Measurements from ENCODE around the gene PHF21B. TPM values are rescaled to one million over a fixed set of nuclear protein-coding genes. Genes with fewer than 3 reads are reported as not detected.

Gene PHF21B
- total RNA-seq, 2 experiments from 2014 or later = not detected

GRCh38 chr22:44894782-44895181, 115.0 kb downstream of the PHF21B start:
- intact Hi-C loops (cut with micrococcal nuclease) = no loop called here
- DNase-seq = no peak
- Mint-ChIP-seq H3K27ac (no peak overlapping the region), H3K36me3 (no peaks in the 10 kb centered on the region), H3K27me3 (peaks cover 2% of the 10 kb centered on the region), H3K4me1 (ENCODE audit: low read depth) (no peaks in the 10 kb centered on the region), H3K4me3 (no peak overlapping the region), H3K9me3 (no peaks in the 10 kb centered on the region)
- ChIA-PET POLR2A (no interaction called here), CTCF (no interaction called here)

- ChIA-PET CTCF (interaction anchor here (0.6 kb wide), 1 partner anchor 28 kb away, joined by 5 read pairs; no protein-coding TSS in a partner anchor), POLR2A (no interaction called here)
- no peaks in the 10 kb centered on the region for H3K9me3 Mint-ChIP-seq
- H3K4me1 Mint-ChIP-seq (ENCODE audit: low read depth) = no peaks in the 10 kb centered on the region
- DNase-seq = no peak
- no peak overlapping the region for H3K27ac Mint-ChIP-seq
- H3K27me3 Mint-ChIP-seq = peaks cover 2% of the 10 kb centered on the region
- intact Hi-C loops (cut with micrococcal nuclease) = no loop called here
- H3K36me3 Mint-ChIP-seq = no peaks in the 10 kb centered on the region
- H3K4me3 Mint-ChIP-seq = no peak overlapping the region
These were observed 115.5 kb downstream of the PHF21B start for GRCh38 chr22:44894321-44894720.

GRCh38 chr22:44893731-44894080, 116.1 kb downstream of the PHF21B start:
- ChIA-PET POLR2A (no interaction called here), CTCF (no interaction called here)
- no peak overlapping the region for H3K4me3 Mint-ChIP-seq
- H3K9me3 Mint-ChIP-seq = no peaks in the 10 kb centered on the region
- H3K36me3 Mint-ChIP-seq = no peaks in the 10 kb centered on the region
- peaks cover 2% of the 10 kb centered on the region for H3K27me3 Mint-ChIP-seq
- intact Hi-C loops (cut with micrococcal nuclease) = no loop called here
- no peak for DNase-seq
- no peaks in the 10 kb centered on the region for H3K4me1 Mint-ChIP-seq (ENCODE audit: low read depth)
- H3K27ac Mint-ChIP-seq = no peak overlapping the region

GRCh38 chr22:44892803-44893730, 116.7 kb downstream of the PHF21B start:
- Mint-ChIP-seq H3K4me3 (no peak overlapping the region), H3K9me3 (no peaks in the 10 kb centered on the region), H3K27ac (no peak overlapping the region), H3K27me3 (peaks cover 2% of the 10 kb centered on the region), H3K4me1 (ENCODE audit: low read depth) (no peaks in the 10 kb centered on the region), H3K36me3 (no peaks in the 10 kb centered on the region)
- DNase-seq = no peak
- CTCF ChIA-PET = no interaction called here
- intact Hi-C loops (cut with micrococcal nuclease) = no loop called here
- POLR2A ChIA-PET = no interaction called here

GRCh38 chr22:44892243-44892642, 117.6 kb downstream of the PHF21B start:
- POLR2A ChIA-PET = no interaction called here
- Mint-ChIP-seq H3K27ac (no peak overlapping the region), H3K36me3 (no peaks in the 10 kb centered on the region), H3K4me3 (no peak overlapping the region), H3K27me3 (peaks cover 2% of the 10 kb centered on the region), H3K4me1 (ENCODE audit: low read depth) (no peaks in the 10 kb centered on the region), H3K9me3 (no peaks in the 10 kb centered on the region)
- DNase-seq = no peak
- CTCF ChIA-PET = no interaction called here
- intact Hi-C loops (cut with micrococcal nuclease) = no loop called here

- Mint-ChIP-seq H3K36me3 (no peaks in the 10 kb centered on the region), H3K27me3 (peaks cover 2% of the 10 kb centered on the region), H3K9me3 (no peaks in the 10 kb centered on the region), H3K4me3 (no peak overlapping the region), H3K27ac (no peak overlapping the region), H3K4me1 (ENCODE audit: low read depth) (no peaks in the 10 kb centered on the region)
- intact Hi-C loops (cut with micrococcal nuclease) = no loop called here
- ChIA-PET CTCF (no interaction called here), POLR2A (no interaction called here)
- DNase-seq = no peak
These were observed 118.0 kb downstream of the PHF21B start for GRCh38 chr22:44891791-44892190.

- Mint-ChIP-seq H3K9me3 (no peaks in the 10 kb centered on the region), H3K27ac (no peak overlapping the region), H3K4me3 (no peak overlapping the region), H3K27me3 (peaks cover 2% of the 10 kb centered on the region), H3K4me1 (ENCODE audit: low read depth) (no peaks in the 10 kb centered on the region), H3K36me3 (no peaks in the 10 kb centered on the region)
- CTCF ChIA-PET = no interaction called here
- POLR2A ChIA-PET = no interaction called here
- DNase-seq = no peak
- intact Hi-C loops (cut with micrococcal nuclease) = no loop called here
These were observed 118.5 kb downstream of the PHF21B start for GRCh38 chr22:44891293-44891747.

GRCh38 chr22:44890416-44891292, 119.2 kb downstream of the PHF21B start:
- Mint-ChIP-seq H3K27ac (no peak overlapping the region), H3K27me3 (peaks cover 2% of the 10 kb centered on the region), H3K4me1 (ENCODE audit: low read depth) (no peaks in the 10 kb centered on the region), H3K9me3 (no peaks in the 10 kb centered on the region), H3K36me3 (no peaks in the 10 kb centered on the region), H3K4me3 (no peak overlapping the region)
- POLR2A ChIA-PET = no interaction called here
- CTCF ChIA-PET = no interaction called here
- no peak for DNase-seq
- intact Hi-C loops (cut with micrococcal nuclease) = no loop called here

- H3K36me3 Mint-ChIP-seq = no peaks in the 10 kb centered on the region
- DNase-seq = no peak
- H3K27me3 Mint-ChIP-seq = peaks cover 2% of the 10 kb centered on the region
- ChIA-PET CTCF (no interaction called here), POLR2A (no interaction called here)
- no peaks in the 10 kb centered on the region for H3K9me3 Mint-ChIP-seq
- H3K27ac Mint-ChIP-seq = no peak overlapping the region
- no peaks in the 10 kb centered on the region for H3K4me1 Mint-ChIP-seq (ENCODE audit: low read depth)
- H3K4me3 Mint-ChIP-seq = no peak overlapping the region
- intact Hi-C loops (cut with micrococcal nuclease) = no loop called here
These were observed 120.4 kb downstream of the PHF21B start for GRCh38 chr22:44889255-44889878.

GRCh38 chr22:44888491-44889254, 121.1 kb downstream of the PHF21B start:
- no peak for DNase-seq
- no peak overlapping the region for H3K27ac Mint-ChIP-seq
- no peak overlapping the region for H3K4me3 Mint-ChIP-seq
- no peaks in the 10 kb centered on the region for H3K4me1 Mint-ChIP-seq (ENCODE audit: low read depth)
- intact Hi-C loops (cut with micrococcal nuclease) = no loop called here
- H3K27me3 Mint-ChIP-seq = no peaks in the 10 kb centered on the region
- no peaks in the 10 kb centered on the region for H3K9me3 Mint-ChIP-seq
- ChIA-PET CTCF (no interaction called here), POLR2A (no interaction called here)
- H3K36me3 Mint-ChIP-seq = no peaks in the 10 kb centered on the region

- Mint-ChIP-seq H3K27me3 (no peaks in the 10 kb centered on the region), H3K9me3 (no peaks in the 10 kb centered on the region), H3K4me3 (no peak overlapping the region), H3K4me1 (ENCODE audit: low read depth) (no peaks in the 10 kb centered on the region), H3K27ac (no peak overlapping the region), H3K36me3 (no peaks in the 10 kb centered on the region)
- ChIA-PET CTCF (interaction anchor here (0.6 kb wide), 1 partner anchor 17 kb away, joined by 3 read pairs; no protein-coding TSS in a partner anchor), POLR2A (no interaction called here)
- DNase-seq = no peak
- intact Hi-C loops (cut with micrococcal nuclease) = no loop called here
These were observed 121.9 kb downstream of the PHF21B start for GRCh38 chr22:44887941-44888366.
